Putamen (tissue), 1 donor: ENCODE measurements around the gene ST8SIA1.

Experiments used
- DNase-seq: peaks from one replicate; pipeline ENCODE4 v3.0.0-alpha.2; 2016; ENCODE audit warnings: low spot score

ST8SIA1 gene

DNA sequence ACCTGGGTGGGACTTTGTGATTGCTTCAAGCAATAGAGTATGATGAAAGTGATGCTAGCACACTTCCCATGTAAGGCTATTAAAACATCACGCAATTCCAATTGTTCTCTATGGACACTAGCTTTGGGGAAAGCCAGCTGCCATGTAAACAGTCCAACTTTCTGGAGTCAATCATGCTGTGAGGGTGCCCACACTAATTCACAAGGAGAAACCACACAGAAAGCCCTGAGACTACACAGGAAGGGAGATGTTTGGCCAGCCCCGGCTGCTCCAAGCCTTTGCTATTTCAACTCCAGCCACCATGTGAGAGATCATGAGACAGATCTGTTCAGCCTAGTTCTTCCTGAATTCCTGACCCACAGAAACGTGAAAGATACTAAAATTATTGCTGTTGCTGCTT lies 96.3 kb downstream of the ST8SIA1 start:
- DNase-seq: no peak

DNA sequence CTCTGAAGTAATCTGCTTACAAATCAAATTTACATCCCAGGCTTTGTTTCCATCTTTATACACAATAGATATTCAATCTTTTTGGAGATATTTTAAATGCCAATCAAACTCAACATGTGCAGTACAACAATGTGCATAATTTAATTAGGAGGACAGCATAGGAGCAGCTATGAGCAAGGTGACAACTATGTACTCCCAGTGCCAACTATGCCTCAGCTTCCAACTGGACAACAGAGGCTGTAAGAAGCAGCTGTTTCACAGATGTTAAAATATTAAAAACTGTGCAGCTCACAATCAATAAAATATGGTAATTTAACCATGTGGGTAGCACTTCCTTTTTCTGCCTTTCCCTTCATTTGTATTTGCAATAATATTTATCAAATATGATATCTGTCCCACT lies 99.9 kb downstream of the ST8SIA1 start:
- no peak for DNase-seq

DNA sequence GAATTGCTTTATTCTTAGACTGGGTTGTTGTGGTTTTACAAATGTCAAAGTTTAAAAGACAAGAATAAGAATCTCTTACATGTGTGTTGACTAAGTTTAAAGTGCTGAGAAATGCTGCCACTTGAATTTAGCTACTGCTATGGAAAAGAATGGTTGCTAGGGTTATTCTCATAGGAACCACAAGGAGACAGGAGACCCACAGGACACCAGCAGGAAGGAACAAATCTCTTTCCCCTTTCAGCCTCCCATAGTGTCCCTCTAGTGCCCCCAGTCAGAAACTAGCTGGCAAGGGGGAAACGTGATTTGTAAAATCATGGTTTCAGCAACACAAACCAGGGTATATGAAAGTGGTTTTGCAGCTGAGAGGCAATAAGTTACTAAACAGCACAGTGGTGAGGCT lies 102.7 kb downstream of the ST8SIA1 start:
- DNase-seq: no peak

DNA sequence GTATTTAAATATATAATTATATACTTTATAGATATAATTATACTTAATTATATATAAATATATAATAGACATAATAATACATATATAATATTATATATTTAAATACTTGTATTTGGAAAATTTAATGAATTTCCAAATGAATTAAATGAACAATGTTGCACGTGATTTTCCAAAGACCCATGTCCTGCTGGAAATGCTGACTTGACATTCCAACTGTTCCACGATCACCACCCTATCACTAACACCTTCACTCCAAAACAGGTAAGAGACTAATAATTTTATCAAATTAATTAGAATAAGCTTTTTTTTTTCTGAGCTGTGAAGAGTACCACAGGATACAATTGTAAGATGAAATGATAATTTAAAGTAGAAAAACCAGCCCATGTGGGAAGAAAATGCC lies 103.4 kb downstream of the ST8SIA1 start:
- no peak for DNase-seq

DNA sequence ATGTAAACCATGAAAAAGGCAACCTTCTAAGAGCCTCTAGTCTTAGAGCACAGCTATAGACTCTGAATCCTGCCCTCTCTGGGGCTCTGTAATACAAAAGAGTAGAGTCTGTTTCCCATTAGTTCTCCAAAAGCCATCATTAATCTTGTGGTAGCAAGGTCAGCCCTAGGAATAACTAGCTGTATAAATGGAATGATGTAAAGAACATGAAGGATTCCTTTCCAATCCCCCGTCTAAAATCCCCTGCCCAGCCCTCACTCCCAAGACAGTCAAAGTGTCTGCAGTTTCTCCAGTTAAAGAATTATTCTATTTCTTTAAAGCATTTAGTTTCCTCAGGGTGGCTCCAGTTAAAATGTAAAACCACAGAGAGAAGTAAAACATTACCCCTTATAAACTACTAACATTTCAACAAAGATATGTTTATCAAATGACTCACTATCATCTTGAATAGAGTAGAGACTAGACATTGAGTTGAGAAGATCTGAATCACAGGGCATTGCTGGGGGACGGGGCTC lies 104.2 kb downstream of the ST8SIA1 start:
- no peak for DNase-seq

DNA sequence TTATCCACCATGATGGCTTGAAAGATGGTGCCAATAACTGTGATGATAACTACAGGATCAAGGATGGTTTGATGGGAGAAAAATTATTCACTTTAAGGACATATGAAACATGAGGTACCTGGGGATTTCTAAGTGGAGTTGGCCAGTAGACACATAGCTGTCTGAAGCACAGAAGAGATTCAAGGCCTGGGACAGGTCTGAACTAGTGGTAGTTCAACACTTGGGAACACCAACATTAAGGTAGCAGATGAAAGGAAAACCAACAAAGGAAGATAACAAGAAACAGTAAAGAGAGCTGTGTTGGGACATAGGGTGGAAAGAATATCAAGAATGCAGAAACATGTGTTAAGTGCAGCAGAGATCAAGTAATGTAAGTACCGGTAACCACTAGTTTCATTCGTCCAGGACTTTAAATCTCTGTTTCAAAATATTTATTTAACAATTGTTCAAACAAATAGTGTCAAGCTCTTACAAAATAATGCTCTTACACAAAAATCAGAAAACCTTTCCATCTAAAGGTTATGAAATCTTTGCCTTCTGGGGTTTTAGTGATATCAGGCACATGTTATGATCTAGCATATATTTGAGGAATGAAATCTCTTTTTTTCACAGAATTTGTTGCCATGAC lies 104.7 kb downstream of the ST8SIA1 start:
- DNase-seq: no peak

DNA sequence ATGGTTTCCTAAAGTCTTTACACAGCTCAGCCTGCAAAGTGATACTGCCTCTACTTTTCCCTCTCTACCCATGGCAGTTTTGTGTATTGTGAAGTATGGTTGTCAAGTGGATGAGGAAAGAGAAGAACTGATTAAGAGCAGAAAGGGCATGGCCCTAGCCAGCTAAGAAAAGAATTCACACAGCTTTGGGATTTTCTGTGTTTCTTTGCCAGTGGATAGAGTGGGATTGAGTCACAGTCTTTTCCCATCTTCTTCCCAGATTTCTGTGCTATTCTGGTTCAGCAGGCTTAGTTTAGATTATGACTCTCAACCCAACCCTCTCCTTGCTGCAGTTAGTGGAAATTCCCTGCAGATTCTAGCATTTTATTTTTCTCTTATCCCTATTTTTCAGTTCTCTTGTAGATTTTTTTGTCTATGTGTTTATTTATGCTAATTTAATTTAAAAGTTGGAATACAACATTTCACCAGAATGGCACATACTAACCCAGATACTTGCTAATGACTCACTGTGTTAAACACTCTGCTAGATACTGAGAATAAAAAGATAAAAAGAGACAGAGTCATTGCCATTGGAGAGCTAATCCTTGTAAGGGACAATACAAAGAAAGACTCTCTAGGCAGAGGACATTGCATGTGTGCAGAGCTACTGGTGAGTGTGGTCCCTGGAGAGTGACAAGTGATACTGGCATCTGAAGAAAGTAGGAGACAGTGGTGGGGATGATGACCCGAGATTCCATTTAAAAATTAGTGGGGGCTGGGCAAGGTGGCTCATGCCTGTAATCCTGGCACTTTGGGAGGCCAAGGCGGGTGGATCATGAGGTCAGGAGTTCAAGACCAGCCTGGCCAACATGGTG lies 106.3 kb downstream of the ST8SIA1 start:
- DNase-seq: no peak

DNA sequence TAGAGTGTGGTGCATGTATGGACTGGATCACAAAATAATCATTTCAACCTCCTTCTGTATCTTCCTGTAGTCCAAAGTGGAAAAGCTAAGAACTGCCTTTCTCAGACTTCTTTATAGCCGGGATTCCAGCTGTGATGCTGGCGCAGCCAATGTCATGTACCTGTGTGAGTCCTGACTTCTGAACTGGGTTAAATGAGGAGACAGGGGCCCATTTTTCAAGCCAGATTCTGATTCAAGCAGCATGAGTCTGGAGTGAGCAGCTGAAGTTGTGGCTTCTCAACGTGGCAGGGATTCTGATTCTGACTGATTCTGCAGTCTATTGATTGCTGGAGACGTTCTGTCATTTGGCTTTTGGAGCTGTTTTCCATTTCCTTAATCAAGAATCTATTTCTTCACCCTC lies 111.2 kb downstream of the ST8SIA1 start:
- DNase-seq: no peak

DNA sequence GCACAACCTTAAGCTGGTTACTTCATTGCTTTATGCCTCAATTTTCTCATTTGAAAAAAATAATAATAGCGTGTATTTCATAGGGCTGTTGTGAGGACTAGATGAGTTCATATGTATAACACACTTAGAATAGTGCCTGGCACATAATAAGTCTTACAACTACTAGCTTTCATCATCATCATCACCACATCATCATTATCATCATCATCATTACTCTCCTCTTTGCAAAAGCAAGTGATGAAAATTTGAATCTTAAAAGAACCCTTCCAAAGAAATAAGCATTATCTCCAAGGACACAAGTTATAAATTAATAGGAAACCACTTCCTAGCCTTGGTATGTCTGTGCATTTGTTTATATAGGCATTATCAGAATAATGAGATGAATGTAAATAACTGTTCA lies 117.0 kb downstream of the ST8SIA1 start:
- DNase-seq: no peak

DNA sequence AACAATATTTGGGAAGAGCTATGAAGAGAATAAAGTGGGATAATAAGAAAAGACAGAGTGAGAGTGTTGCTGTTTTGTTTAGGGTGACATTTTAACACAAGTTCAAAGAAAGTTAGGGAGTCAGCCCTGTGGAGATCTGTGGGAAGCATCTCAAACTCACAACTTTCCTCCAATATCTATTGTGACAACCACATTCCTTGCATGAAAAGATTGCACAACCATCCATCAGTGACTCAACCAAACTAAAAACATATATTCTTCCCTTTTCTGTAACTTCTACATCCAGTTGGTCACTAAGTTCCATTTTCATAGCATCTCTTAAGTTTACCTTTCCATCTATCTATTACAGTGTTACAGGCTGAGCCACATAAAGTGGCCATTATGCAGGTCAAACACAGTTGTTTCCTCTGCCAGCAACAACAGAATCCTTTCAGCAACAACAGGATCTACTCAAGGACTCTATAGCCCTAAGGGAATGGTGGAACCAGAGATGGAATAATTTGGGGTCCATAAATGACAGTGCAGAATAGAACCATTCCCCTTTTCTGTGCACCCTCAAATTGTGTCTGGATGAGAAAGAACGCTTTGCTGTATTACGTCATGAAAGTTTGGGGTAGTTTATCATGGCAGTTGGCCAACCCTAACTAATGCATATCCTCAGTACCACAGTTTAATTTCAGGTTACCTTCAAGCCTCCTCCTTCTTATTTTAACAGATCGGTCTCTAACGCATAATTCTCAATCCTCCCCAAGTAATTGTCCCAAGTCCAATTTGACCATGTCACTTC lies 118.8 kb downstream of the ST8SIA1 start:
- no peak for DNase-seq

DNA sequence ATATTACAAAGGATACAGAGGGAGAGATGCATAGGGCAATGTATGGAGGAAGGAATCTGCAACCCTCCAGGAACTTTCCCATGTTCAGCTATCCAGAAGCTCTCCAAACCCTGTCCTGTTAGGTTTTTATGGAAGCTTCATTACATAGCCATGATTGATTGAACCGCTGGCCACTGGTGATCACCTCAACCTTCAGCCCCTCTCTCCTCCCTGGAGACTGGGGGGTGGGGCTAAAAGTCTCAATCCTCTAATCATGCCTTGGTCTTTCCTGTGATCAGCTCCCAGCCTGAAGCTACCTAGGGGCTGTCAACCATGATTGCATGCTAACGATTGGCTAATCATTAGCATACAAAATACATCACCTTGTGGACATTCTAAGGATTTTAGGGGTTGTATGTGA lies 123.4 kb downstream of the ST8SIA1 start:
- DNase-seq: no peak

DNA sequence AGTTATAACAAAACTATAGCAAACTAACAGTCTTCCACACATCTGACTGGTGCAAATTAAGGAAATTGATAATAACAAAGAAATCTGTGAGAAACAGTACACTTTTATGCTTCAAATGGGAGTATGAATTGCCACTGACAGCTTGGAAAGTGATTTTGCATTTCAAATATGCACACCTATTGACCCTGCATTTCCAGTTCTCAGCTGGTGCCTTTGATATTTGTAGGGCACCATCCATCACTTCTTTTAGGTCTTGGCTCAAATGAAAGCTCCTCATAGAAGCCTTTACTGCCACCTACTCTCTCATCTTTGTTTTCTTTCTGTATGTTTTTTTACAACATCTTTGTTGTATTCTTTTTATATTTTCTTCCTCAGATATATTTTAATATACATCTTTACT lies 125.1 kb downstream of the ST8SIA1 start:
- DNase-seq: no peak

DNA sequence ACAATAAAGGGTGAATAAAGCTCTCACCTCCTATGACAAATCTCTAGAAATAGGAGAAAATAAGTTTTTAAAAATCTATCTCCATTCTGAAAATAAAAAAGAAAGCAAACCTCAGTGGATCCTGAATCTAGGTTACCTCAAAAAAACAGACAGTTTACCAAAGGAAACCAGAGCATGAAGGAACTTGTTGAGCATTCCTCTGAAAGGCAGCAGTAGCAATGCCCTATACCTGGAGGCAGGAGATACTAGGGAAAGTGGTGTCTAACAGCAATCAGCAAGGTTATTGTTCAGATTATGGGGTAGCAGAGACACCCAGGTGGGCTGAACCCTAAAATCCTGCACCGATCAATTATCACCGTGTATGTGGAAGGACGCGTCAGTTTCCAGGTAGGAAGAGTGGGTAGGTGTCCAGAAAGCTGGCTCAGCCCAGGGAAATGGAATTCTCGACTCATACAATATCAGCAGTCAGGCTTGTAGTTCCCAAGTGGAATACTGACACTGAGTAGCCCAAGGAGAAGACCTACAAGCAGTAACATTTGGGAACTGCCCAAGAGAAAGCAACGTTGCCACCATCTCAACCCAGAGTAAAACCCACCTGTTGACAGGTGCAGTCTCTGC lies 128.3 kb downstream of the ST8SIA1 start:
- DNase-seq: no peak

DNA sequence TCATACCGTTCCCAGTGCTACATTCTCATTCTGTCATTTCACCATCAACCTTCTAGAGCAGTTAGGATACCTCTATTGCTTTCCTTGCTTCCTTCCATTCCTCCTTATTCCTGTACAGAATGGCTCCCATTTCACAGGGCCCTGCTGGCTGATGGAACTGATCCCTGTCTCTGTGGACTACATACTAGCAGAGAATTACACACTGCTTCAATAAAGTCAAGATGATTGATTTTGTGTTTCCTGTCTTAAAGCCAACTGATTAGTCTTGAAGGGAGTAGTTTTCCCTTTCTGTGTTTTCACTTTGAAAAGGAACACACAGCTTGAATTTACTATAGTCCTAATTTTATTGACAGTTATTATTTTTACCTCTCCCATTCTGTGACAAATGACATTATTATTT lies 130.1 kb downstream of the ST8SIA1 start:
- no peak for DNase-seq

DNA sequence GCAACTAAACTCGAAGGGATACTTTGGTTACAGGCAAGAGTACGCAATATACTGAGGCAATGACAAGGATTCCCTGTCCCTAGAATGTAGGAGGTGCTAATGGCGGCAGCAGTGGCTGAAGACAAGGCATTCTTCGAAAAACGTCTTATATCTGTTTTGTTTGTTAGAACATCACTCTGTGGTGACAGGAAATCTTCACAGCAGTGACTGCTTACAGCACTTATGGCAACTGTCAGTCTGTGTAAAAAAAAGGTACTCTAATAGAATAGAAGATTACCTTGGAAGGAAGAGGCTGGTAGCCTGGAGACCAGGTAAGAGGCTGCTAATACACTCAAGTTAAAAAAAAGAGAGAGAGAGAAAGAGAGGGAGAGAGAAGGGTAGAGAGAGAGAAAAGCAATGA lies 131.7 kb downstream of the ST8SIA1 start:
- no peak for DNase-seq

DNA sequence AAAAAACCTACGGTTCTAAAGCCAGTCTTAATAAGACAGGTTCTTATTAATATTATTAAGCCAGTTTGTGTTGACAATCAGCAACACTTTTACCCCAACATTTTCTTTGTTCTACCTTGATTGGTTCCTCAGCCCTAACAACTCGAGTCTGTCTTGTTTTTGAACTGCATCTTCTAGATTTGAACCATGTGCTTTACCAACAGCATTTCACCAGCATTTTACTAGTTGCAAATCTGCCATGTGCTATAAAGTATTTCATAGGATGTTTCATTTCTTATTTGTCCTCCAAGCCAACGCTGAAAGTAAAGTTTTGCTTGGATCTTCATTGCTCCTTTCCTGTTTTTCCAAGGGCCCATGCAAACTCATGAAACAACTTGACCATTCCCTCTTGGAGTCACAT lies 133.4 kb downstream of the ST8SIA1 start:
- no peak for DNase-seq

DNA sequence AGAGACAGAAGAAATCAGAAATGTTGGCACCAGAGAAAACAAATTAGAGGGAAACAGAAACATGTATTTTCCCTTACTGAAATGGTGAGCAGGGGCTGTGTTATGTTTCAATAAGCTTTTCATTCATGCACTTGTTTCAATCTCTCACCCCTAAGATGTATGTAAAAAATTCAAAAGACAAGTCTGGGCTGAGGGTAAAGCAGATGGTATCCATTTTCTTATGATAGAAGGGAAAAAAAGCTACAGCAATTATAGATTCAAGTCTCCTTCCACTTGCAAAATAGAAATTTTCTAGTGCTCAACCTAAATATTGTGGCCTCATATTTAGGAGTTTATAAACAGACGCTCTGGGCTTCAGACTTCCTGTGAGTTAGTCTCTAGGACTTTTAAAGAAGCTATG lies 138.3 kb downstream of the ST8SIA1 start:
- no peak for DNase-seq

DNA sequence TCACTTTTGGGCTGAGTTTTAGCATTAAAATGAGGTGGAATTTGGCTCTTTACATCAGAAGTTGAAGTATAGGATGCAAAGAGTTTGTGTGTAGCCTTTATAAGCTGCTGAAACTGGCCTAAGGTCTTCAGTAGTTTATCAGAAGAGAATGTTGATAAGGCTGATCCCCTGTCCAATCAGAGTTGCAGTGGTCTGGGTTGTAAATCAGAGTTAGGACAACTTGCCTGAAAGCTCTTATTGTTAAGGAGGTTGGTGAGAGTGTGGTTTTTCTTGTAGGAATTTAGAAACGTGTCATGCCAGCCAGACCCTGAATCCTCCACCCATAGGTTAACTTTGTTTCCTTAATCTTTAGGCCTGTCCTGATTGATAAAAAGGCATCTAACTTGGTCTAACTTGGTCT lies 143.5 kb downstream of the ST8SIA1 start:
- DNase-seq: no peak

DNA sequence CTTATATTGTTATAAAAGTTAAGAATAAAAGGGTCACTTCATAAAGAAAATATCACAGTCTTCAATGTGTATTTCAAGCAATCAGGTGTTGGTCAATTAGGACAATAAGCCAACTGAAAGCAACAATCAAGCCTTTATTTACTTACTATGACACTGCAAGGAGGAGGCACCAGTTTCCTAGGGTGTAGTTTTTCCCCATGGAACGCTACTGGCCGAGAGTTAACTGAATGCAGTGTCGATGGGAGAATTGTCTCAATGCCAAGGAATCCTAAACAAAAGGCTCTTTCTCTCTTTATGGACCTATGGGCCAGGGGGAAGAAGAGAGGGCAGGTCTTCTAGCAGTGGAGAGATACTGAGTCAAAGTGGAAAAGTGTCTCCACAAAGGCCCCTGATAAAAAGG lies 146.1 kb downstream of the ST8SIA1 start:
- DNase-seq: no peak

DNA sequence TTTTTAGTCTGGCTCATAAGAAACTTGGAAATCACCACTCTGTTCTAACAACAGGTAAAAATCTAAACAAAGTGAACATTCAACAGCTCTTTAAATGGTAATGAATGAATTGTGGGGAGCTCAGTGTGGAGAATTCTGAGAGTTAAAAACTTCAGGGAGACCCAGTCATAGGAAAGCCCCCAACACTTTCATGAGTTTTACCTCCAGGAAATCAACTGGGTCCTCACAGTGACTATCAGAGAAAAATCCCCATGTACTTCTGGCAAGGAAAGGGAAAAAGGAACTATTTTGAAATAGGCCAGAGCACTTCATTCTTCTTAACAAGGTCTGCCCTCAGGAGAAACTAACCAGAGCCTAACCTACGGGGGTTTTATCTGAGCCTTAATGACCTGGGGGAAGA lies 153.8 kb downstream of the ST8SIA1 start:
- no peak for DNase-seq

DNA sequence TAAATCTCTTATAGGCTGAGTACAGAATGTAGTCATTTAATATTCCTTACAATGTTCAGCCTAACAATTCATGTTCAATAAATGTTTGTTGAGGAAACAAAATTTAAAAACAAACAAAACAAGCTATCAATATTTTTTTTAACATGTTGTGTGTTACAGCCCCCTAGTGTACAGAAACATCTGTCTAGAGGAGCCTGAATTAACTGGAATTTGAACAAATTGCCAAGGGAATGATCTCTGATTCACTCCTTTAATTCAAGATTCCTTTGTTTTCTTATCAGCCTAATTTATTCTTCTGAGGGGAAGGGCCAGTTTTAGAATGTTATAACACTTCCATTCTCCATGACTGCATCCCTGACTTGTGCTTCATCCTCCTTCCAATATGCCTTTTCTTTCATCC lies 161.3 kb downstream of the ST8SIA1 start:
- no peak for DNase-seq

DNA sequence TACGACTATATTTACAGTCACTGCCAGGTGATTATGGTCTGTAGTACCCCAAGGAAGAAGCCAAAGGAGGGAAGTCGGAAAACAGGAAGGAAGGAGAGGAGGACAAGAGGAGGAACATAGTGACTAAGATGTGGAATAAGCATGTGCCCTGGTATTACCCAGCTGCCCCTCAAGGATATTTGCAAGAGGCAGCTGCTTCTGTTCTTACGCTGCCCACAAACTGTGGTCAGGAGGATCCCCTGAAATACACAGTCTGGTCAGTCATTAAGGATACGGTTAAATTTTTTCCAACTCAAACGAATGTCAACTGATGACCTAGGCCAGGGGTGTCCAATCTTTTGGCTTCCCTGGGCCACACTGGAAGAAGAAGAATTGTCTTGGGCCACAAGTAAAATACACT lies 162.0 kb downstream of the ST8SIA1 start:
- no peak for DNase-seq
